Fibroblast of lung (primary cell): ENCODE data around the gene SEMA3D. TPM values are rescaled to one million over a fixed set of nuclear protein-coding genes. Genes with fewer than 3 reads are reported as not detected.

Experiments used
- DNase-seq, 2 donors: peaks; one replicate each; pipeline versions ENCODE4 v3.0.0 to v3.0.0-alpha.2; 2010; ENCODE audit warnings: low read depth in 2 of 2
- H2AFZ ChIP-seq: 2 replicates; pipeline ENCODE4 v1.5.1; 2012; ENCODE audit warnings: low read length, control low read depth, inconsistent platforms
- H3K27ac ChIP-seq: 2 replicates; pipeline ENCODE4 v1.5.1; 2011; ENCODE audit warnings: low read length, control low read depth; ENCODE audit not compliant: insufficient read depth
- H3K27me3 ChIP-seq: 2 replicates; pipeline ENCODE4 v1.5.1; 2011; ENCODE audit warnings: mild to moderate bottlenecking, low read length; ENCODE audit not compliant: control insufficient read depth, insufficient read depth
- H3K36me3 ChIP-seq: 2 replicates; pipeline ENCODE4 v1.5.1; 2011; ENCODE audit warnings: low read length; ENCODE audit not compliant: control insufficient read depth, insufficient read depth
- H3K4me1 ChIP-seq: 2 replicates; pipeline ENCODE4 v1.5.1; 2011; ENCODE audit warnings: low read length; ENCODE audit not compliant: control insufficient read depth, insufficient read depth; ENCODE audit errors: extremely low read depth
- H3K4me2 ChIP-seq: 2 replicates; pipeline ENCODE4 v1.5.1; 2011; ENCODE audit warnings: low read length, control low read depth; ENCODE audit not compliant: insufficient read depth; ENCODE audit errors: extremely low read depth
- H3K4me3 ChIP-seq, 4 experiments: fragments of 200-600 bp in 1 of 4; sonication (generic) in 1 of 4; replicated peaks in 1 of 4; 2 replicates each; pipeline ENCODE4 v1.5.1; 2011 to 2016; ENCODE audit warnings: low read length in 4 of 4, low read depth in 3 of 4, mild to moderate bottlenecking in 3 of 4, control low read depth in 2 of 4, inconsistent platforms in 1 of 4, mixed read lengths in 1 of 4; ENCODE audit not compliant: insufficient read depth in 1 of 4; ENCODE audit errors: control extremely low read depth in 1 of 4
- H3K79me2 ChIP-seq: 2 replicates; pipeline ENCODE4 v1.5.1; 2012; ENCODE audit warnings: mild to moderate bottlenecking, low read length, inconsistent platforms; ENCODE audit not compliant: control insufficient read depth, insufficient read depth
- H3K9ac ChIP-seq: 2 replicates; pipeline ENCODE4 v1.5.1; 2011; ENCODE audit warnings: mild to moderate bottlenecking, low read length, control low read depth; ENCODE audit not compliant: insufficient read depth
- H3K9me3 ChIP-seq: 2 replicates; pipeline ENCODE4 v1.5.1; 2012; ENCODE audit warnings: low read depth, low read length; ENCODE audit not compliant: control insufficient read depth, insufficient read depth
- H4K20me1 ChIP-seq: 2 replicates; pipeline ENCODE4 v1.5.1; 2011; ENCODE audit warnings: low read length; ENCODE audit not compliant: control insufficient read depth, insufficient read depth; ENCODE audit errors: extremely low read depth
- EZH2 ChIP-seq: IDR thresholded peaks from 2 replicates; pipeline ENCODE4 v1.5.1; 2012; ENCODE audit warnings: low read length, control low read depth, mild to moderate bottlenecking; ENCODE audit errors: missing control alignments
- polyA plus RNA-seq, 2 donors: library from polyadenylated mRNA; depleted of rRNA in 1 of 2; stranded (reverse) in 1 of 2; unstranded in 1 of 2; fragments of >200 nt; gene quantifications; 2 replicates each; pipeline ENCODE4 v1.2.1, GENCODE V29; 2011 to 2012; ENCODE audit warnings: missing spikeins in 1 of 2
- total RNA-seq: library from RNA; depleted of rRNA; stranded (reverse); fragments of >200 nt; gene quantifications from 2 replicates; pipeline ENCODE4 v1.2.1, GENCODE V29; 2014
- TF ChIP-seq, protein P1 (sequence below), 2 donors: IDR thresholded peaks in 1 of 2; conservative IDR thresholded peaks in 1 of 2; 1 replicate in 1 of 2; 2 replicates in 1 of 2; pipeline ENCODE4 v1.5.1; 2011 to 2012; ENCODE audit warnings: low read length in 2 of 2, control low read depth in 1 of 2, inconsistent platforms in 1 of 2, low read depth in 1 of 2, mild to moderate bottlenecking in 1 of 2

Gene SEMA3D
- total and polyA plus RNA-seq, 2 donors (not counting 1 experiment from before 2014, with no cell fraction given) = 4.1 to 4.6 TPM

DNA sequence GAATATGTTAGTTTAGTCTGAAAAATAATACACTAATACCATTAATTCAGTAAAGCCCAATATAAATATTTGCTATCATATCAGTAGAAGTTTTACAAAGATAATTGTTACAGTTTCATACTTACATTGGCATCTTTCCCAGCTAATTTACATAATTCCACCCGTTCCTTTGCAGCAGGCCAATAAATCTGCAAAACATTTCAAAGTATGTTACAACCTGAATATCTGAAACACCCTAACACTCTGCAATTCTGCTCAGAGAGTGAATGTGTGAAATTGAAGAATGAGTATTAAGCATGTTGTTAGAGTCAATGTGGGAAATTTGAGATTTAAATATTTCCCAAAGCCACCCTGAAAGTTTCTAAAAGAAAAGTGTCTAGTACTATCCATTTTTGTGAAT lies 105.5 kb downstream of the SEMA3D start:
- H3K4me3 ChIP-seq = no peak overlapping the region
- no peaks in the 10 kb centered on the region for H3K4me1 ChIP-seq
- no peaks in the 10 kb centered on the region for H3K9me3 ChIP-seq
- H3K79me2 ChIP-seq = no peaks in the 10 kb centered on the region
- no peak overlapping the region for H3K27ac ChIP-seq
- no peak for TF ChIP-seq EZH2
- TF ChIP-seq, protein P1, sequence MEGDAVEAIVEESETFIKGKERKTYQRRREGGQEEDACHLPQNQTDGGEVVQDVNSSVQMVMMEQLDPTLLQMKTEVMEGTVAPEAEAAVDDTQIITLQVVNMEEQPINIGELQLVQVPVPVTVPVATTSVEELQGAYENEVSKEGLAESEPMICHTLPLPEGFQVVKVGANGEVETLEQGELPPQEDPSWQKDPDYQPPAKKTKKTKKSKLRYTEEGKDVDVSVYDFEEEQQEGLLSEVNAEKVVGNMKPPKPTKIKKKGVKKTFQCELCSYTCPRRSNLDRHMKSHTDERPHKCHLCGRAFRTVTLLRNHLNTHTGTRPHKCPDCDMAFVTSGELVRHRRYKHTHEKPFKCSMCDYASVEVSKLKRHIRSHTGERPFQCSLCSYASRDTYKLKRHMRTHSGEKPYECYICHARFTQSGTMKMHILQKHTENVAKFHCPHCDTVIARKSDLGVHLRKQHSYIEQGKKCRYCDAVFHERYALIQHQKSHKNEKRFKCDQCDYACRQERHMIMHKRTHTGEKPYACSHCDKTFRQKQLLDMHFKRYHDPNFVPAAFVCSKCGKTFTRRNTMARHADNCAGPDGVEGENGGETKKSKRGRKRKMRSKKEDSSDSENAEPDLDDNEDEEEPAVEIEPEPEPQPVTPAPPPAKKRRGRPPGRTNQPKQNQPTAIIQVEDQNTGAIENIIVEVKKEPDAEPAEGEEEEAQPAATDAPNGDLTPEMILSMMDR (conservative IDR thresholded peaks at IDR 0.05 in 1 of 2, IDR thresholded peaks at IDR 0.05 in 1 of 2; ENCODE audit: low read depth in 1 of 2, low read length in 2 of 2) = no peak
- no peak overlapping the region for H2AFZ ChIP-seq
- no peaks in the 10 kb centered on the region for H3K27me3 ChIP-seq
- H3K4me2 ChIP-seq = no peak overlapping the region
- no peaks in the 10 kb centered on the region for H3K36me3 ChIP-seq
- no peak overlapping the region for H3K9ac ChIP-seq
- no peaks in the 10 kb centered on the region for H4K20me1 ChIP-seq
- no peak for DNase-seq

DNA sequence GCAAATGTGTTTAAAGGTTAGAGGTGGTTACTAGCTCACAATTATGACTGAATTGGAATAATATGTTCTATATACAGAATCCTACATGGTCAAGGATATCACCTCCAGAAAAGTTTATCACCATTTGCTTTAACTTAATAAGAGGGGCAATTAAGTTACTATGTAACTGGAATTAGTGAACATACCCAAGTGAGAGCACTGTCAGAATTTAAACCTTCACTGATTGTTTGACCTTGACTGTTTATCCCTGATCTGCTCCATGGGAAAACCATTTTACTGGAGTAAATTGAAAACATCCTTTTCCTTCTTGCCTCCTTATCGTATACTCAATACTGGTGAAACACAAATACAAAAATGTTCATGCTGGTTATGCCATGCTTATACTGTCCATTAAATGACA lies 107.4 kb downstream of the SEMA3D start:
- Histone ChIP-seq H2AFZ (no peak overlapping the region), H3K4me2 (no peak overlapping the region), H3K27me3 (no peaks in the 10 kb centered on the region), H3K36me3 (no peaks in the 10 kb centered on the region), H4K20me1 (no peaks in the 10 kb centered on the region), H3K79me2 (no peaks in the 10 kb centered on the region), H3K27ac (no peak overlapping the region), H3K4me3 (no peak overlapping the region), H3K9ac (no peak overlapping the region), H3K4me1 (no peaks in the 10 kb centered on the region), H3K9me3 (no peaks in the 10 kb centered on the region)
- TF ChIP-seq, protein P1 (conservative IDR thresholded peaks at IDR 0.05 in 1 of 2, IDR thresholded peaks at IDR 0.05 in 1 of 2; ENCODE audit: low read depth in 1 of 2, low read length in 2 of 2) = no peak
- TF ChIP-seq EZH2 = no peak
- no peak for DNase-seq

DNA sequence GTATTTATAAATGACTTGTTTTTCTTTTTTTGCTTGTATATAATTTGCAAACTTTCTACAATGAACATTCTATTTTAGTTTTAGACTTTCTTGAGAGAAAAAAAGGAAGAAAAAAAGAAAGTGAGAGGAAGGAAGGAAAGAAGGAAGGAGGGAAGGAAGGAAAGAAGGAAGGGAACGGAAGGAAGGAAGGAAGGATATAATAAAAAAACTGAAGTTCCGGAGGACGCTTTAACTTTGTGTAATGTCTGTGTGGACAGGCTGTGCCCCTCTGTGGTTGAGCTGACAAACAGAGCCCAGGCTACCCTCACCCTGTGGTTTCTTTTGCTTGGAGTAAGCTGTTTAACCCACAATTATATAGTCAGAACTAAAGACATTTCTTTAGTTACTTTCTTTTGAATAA lies 108.7 kb downstream of the SEMA3D start:
- Histone ChIP-seq H3K9me3 (no peaks in the 10 kb centered on the region), H3K9ac (no peak overlapping the region), H2AFZ (no peak overlapping the region), H3K4me2 (no peak overlapping the region), H3K36me3 (no peaks in the 10 kb centered on the region), H4K20me1 (no peaks in the 10 kb centered on the region), H3K4me1 (no peaks in the 10 kb centered on the region), H3K27ac (no peak overlapping the region), H3K79me2 (no peaks in the 10 kb centered on the region), H3K4me3 (no peak overlapping the region), H3K27me3 (no peaks in the 10 kb centered on the region)
- no peak for DNase-seq
- TF ChIP-seq, protein P1 (conservative IDR thresholded peaks at IDR 0.05 in 1 of 2, IDR thresholded peaks at IDR 0.05 in 1 of 2; ENCODE audit: low read depth in 1 of 2, low read length in 2 of 2) = no peak
- no peak for TF ChIP-seq EZH2
